CD4-positive, alpha-beta T cell treated with Interleukin-4 for 1 hour (primary cell): ENCODE data around the gene PPP1R7.
"Not testable (repeated sequence)": the region's sequence is repeated elsewhere in the genome, so short reads cannot be mapped to it uniquely, and the experiment has no call there.

ENCODE experiments used
- DNase-seq, 2 donors: peaks; one replicate each; pipeline ENCODE4 v3.0.0-alpha.2; 2020 to 2022

Gene PPP1R7

GRCh38 chr2:241177526-241178334, 27.5 kb downstream of the PPP1R7 start:
- no peak for DNase-seq

- no peak for DNase-seq
These were observed 28.7 kb downstream of the PPP1R7 start for GRCh38 chr2:241178961-241179360.

GRCh38 chr2:241179899-241180298, 29.6 kb downstream of the PPP1R7 start:
- DNase-seq, result no peak

GRCh38 chr2:241180495-241180894, 30.2 kb downstream of the PPP1R7 start:
- DNase-seq, result no peak

- DNase-seq, result no peak
These were observed 31.9 kb downstream of the PPP1R7 start for GRCh38 chr2:241182126-241182525.

GRCh38 chr2:241182531-241183133, 32.4 kb downstream of the PPP1R7 start:
- no peak for DNase-seq

GRCh38 chr2:241183221-241183620, 33.0 kb downstream of the PPP1R7 start:
- DNase-seq, result no peak

GRCh38 chr2:241184901-241185300, 34.6 kb downstream of the PPP1R7 start:
- no peak for DNase-seq

GRCh38 chr2:241185961-241186360, 35.7 kb downstream of the PPP1R7 start:
- no peak for DNase-seq

- DNase-seq, result no peak
These were observed 37.0 kb downstream of the PPP1R7 start for GRCh38 chr2:241187101-241187917.

GRCh38 chr2:241187918-241188234, 37.6 kb downstream of the PPP1R7 start:
- DNase-seq, result no peak

- no peak for DNase-seq
These were observed 38.3 kb downstream of the PPP1R7 start, which contains the start of gene ANO7 for GRCh38 chr2:241188361-241189092. ANO7 (plus strand) TSS chr2:241188677; CDS start chr2:241190064, 1,387 bp downstream.

- no peak for DNase-seq
These were observed 39.0 kb downstream of the PPP1R7 start for GRCh38 chr2:241189093-241189855.

- DNase-seq, result no peak
These were observed 39.6 kb downstream of the PPP1R7 start for GRCh38 chr2:241189856-241190201.

GRCh38 chr2:241190291-241190981, 40.2 kb downstream of the PPP1R7 start:
- DNase-seq, result no peak

- DNase-seq, result no peak
These were observed 40.8 kb downstream of the PPP1R7 start for GRCh38 chr2:241191081-241191480.

- no peak for DNase-seq
These were observed 43.0 kb downstream of the PPP1R7 start for GRCh38 chr2:241193271-241193670.

GRCh38 chr2:241194811-241195210, 44.5 kb downstream of the PPP1R7 start:
- no peak for DNase-seq

GRCh38 chr2:241195506-241196130, 45.4 kb downstream of the PPP1R7 start:
- DNase-seq, result no peak

GRCh38 chr2:241197246-241197645, 47.0 kb downstream of the PPP1R7 start:
- DNase-seq, result not testable (repeated sequence)

- DNase-seq, result no peak
These were observed 47.7 kb downstream of the PPP1R7 start for GRCh38 chr2:241197947-241198346.
